CD4-positive, alpha-beta T cell treated with Interleukin-4 for 1 hour (primary cell): Measurements from ENCODE around the gene AKNAD1.
A peak's percentile ranks its signal among the peaks of the same experiment; 100 is the strongest.

Experiments used
- DNase-seq, 2 donors: peaks; one replicate each; pipeline ENCODE4 v3.0.0-alpha.2; 2020 to 2022

The AKNAD1 gene

GRCh38 chr1:108863984-108864383 lies 7.1 kb upstream of the AKNAD1 start:
- DNase-seq: no peak

GRCh38 chr1:108862698-108863477 lies 6.0 kb upstream of the AKNAD1 start:
- DNase-seq: no peak

- no peak for DNase-seq
These were observed 5.2 kb upstream of the AKNAD1 start for GRCh38 chr1:108862017-108862610.

GRCh38 chr1:108861566-108861965 lies 4.7 kb upstream of the AKNAD1 start:
- DNase-seq: no peak

- DNase-seq: no peak
These were observed 3.5 kb upstream of the AKNAD1 start for GRCh38 chr1:108860190-108860907.

GRCh38 chr1:108858230-108858950 lies 1.5 kb upstream of the AKNAD1 start:
- no peak for DNase-seq

DNA sequence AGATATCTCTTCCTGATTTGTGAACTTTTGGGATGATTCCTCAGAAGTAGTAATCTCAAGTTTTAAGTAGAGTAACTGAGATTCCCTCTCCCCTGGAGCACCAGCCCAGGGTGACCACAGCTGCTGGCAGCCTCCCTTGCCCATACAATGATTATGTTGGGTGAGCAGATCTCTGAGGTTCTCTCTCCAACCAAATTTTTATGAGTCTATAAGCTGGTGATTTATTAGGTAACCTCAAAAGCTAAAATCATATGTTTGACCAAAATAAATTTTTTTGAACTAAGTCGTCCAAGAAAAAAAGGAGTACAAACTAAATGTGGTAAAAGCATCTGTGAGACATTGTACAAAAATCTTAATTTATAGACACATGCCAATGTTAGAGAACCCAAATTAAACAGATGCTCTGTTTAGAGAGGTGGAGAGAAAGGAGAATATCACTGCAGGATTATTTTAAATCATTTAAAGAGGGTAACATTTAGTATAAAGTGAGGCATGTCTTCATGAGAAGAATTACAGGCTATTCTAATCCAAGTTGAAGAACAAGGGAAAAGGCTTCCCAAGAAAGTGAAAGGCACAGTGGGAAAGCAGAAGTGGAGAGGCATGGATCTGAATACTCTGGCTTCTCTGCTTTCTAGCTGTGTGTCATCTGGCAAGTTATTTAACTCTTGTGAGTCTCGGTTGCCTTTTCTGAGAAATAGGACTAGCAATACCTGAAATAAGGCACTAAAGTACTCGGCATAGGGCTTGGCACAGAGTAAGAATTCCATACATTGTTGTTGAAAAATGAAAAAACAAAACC lies 2.5 kb downstream of the AKNAD1 start:
- DNase-seq: no peak

- DNase-seq: no peak
These were observed 4.5 kb downstream of the AKNAD1 start for GRCh38 chr1:108852221-108852975.

- no peak for DNase-seq
These were observed 5.3 kb downstream of the AKNAD1 start for GRCh38 chr1:108851567-108851966.

DNA sequence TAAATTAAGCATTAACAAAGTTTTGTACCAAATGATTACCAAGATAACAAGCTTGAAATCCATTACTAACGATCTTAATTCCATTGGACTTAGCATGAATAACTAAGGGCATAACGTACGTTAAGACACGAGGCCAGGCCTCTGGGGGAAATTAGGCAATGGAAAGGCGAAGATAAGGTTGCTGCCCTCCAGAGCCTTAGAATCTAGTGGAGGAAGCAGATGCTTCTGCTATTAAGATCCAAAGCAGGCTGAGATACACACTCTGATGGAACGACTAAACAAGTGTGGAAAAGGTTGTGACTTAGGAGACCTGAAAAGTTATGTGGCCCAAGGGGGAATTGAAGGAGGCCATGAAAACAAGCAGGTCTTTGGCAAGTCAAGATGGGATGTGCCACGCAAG lies 6.0 kb downstream of the AKNAD1 start:
- DNase-seq: no peak

DNA sequence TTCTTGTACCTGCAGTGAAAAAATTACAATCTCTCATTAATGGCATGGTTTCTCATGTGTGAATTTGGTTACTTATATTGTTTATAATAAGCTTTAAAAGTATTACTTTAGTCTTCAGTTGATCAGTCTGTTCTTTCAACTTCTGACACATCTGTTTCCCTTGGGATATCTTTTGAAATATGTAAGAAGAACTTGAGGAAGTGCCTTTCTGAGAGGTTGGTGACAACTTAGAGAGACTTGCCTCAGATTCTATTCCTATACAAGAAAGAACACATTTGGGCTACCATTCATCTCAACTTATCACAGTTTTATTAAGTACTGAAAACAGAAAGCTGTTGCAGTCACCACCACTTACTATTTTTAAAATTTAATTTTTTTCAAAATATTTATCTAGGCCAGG lies 8.1 kb downstream of the AKNAD1 start:
- DNase-seq: no peak

GRCh38 chr1:108847494-108847893 lies 9.4 kb downstream of the AKNAD1 start:
- no peak for DNase-seq

GRCh38 chr1:108845991-108846390 lies 10.9 kb downstream of the AKNAD1 start:
- DNase-seq: no peak

GRCh38 chr1:108845446-108845845 lies 11.4 kb downstream of the AKNAD1 start:
- DNase-seq: no peak

GRCh38 chr1:108843390-108844137 lies 13.3 kb downstream of the AKNAD1 start:
- DNase-seq: no peak

DNA sequence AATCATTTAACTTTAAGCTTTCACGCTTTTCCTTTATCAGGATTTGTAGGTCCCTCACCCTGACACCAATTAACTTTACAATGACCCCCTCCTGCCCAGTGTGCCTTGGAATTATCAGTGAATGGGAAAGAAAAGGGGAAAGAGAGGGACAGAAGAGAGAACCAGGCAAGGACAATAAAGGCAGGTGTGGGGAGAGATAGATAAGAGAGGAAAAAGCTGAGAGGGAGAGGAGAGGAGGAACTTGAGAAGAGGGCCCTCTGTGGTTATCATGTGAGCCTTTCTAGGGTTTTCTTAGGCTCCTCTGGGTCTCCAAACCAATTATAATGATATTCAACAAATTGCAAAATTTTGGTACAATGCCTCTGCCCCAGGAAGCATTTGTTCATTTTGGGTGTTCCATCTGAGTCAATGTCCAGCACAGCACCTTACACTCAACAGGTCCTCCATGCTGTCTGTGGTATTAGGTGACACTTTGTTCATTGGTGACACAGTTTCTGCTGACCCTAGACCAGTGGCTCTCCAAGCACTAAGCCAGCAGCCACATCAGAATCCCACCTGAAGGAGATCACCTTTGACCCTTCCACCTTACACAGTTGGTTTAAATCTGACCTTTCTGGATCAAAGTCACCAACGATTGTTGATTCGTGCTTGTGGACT lies 14.2 kb downstream of the AKNAD1 start:
- DNase-seq: no peak

GRCh38 chr1:108841703-108842102 lies 15.2 kb downstream of the AKNAD1 start:
- DNase-seq: no peak

DNA sequence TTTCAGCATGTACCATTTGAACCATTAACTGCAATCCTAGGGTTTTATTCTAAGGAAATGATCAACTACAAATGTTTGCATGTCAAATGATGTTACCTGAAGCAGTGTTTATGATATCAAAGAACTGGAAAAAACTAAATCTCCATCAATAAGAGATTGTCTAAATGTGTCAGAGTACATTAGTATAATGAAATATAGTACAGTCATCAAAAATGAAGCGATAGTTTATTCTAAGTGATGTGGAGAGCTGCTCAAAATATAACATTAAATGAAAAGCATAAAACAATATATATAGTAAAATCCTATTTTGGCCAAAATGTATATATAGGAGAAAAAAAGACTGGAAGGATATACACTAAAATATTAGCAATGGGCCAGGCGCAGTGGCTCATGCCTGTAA lies 24.0 kb downstream of the AKNAD1 start:
- no peak for DNase-seq

GRCh38 chr1:108831225-108831624 lies 25.7 kb downstream of the AKNAD1 start:
- DNase-seq: peak in 1 of 2 donors; percentile 3
